Measurements from ENCODE around the gene TGM4. TPM values are rescaled to one million over a fixed set of nuclear protein-coding genes. Genes with fewer than 3 reads are reported as not detected.

TGM4 gene
- total RNA-seq, 1 donor from 2014 or later: not detected

DNA sequence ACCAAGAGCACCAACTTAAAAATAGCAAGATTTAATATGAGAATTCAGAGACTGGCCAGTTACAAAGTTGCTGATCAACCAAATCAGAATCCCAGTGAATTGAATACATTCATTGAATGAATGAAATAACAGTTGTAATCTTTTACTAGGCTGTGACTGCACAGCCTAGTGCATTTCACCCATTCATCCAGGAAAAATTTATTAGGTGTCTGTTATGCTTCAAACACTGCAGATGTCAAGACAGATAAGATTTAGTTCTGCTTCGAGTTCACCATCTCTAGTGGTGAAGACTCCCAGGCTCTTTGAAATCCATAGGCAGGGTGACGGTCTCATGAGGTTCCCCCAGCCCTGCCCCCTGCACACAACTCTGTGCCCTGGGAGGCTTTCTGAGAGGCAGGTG lies 28.9 kb downstream of the TGM4 start:
- TF ChIP-seq, protein P1, sequence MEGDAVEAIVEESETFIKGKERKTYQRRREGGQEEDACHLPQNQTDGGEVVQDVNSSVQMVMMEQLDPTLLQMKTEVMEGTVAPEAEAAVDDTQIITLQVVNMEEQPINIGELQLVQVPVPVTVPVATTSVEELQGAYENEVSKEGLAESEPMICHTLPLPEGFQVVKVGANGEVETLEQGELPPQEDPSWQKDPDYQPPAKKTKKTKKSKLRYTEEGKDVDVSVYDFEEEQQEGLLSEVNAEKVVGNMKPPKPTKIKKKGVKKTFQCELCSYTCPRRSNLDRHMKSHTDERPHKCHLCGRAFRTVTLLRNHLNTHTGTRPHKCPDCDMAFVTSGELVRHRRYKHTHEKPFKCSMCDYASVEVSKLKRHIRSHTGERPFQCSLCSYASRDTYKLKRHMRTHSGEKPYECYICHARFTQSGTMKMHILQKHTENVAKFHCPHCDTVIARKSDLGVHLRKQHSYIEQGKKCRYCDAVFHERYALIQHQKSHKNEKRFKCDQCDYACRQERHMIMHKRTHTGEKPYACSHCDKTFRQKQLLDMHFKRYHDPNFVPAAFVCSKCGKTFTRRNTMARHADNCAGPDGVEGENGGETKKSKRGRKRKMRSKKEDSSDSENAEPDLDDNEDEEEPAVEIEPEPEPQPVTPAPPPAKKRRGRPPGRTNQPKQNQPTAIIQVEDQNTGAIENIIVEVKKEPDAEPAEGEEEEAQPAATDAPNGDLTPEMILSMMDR (conservative IDR thresholded peaks at IDR 0.05; ENCODE audit: low read depth, low read length): no peak
- no peak overlapping the region for H3K4me3 ChIP-seq (ENCODE audit: low read depth, low read length)
- DNase-seq (ENCODE audit: low read depth): no peak

DNA sequence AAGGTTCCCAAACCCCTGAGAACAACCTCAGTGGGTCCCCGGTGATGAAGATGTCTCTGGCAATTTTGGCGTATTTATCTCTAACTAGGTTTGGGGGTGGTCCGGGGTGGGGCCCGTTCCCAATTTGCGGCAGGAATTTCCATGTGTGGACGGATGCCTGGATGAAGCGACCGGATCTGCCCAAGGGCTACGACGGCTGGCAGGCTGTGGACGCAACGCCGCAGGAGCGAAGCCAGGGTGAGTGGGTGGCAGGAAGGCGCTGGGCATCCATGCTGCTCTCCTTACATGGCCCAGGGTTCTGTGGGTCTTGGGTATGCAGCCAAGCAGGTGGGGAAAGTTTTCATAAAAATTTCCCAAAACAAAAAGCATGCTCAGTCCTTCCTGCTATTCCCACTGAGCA lies 29.3 kb downstream of the TGM4 start:
- TF ChIP-seq, protein P1 (conservative IDR thresholded peaks at IDR 0.05; ENCODE audit: low read depth, low read length): no peak
- H3K4me3 ChIP-seq (ENCODE audit: low read depth, low read length): no peak overlapping the region
- no peak for DNase-seq (ENCODE audit: low read depth)

DNA sequence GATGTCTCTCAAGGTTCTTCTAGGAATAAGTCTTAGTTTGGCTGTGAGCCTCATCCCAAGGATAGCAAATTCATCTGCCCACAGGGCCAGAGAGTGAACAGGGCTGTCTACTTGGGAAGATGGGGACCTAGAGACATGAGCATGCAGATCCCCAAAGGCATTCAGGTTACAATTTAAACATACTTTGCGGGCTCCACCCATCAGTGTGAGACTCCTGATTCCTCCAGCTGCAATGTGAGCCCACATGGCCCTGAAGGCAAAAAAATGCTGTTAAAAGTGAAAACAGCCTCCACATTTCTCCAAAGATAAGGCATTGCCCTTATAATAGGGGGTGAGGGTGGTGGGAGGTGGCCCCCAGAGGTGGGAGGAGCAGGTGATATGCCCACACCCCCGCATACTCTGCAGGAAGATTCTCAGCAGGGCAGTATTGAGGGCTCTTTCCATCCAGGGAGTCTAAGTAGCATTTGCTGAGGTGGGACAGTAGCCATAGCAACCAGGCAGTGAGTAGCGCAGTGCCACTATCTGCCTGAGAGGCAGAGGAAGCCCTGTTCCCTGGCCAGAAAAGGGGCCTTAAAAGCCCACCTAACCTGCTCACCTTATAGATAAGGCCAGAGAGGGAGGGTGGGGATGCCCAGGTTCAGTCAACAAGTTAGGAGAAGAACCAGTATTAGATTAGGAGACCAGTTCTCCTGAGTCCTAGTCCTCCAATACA lies 31.2 kb downstream of the TGM4 start:
- TF ChIP-seq, protein P1 (conservative IDR thresholded peaks at IDR 0.05; ENCODE audit: low read depth, low read length): no peak
- DNase-seq (ENCODE audit: low read depth): no peak
- H3K4me3 ChIP-seq (ENCODE audit: low read depth, low read length): no peak overlapping the region

DNA sequence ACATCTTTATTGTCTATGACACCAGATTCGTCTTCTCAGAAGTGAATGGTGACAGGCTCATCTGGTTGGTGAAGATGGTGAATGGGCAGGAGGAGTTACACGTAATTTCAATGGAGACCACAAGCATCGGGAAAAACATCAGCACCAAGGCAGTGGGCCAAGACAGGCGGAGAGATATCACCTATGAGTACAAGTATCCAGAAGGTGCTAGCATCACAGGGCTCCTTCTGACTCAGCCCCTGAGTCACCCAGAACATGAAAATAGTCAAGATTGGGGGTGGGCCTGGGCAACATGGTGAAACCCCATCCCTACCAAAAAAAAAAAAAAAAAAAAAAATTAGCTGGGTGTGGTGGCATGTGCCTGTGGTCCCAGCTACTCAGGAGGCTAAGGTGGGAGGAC lies 32.6 kb downstream of the TGM4 start:
- no peak for DNase-seq (ENCODE audit: low read depth)
- no peak overlapping the region for H3K4me3 ChIP-seq (ENCODE audit: low read depth, low read length)
- TF ChIP-seq, protein P1 (conservative IDR thresholded peaks at IDR 0.05; ENCODE audit: low read depth, low read length): no peak

DNA sequence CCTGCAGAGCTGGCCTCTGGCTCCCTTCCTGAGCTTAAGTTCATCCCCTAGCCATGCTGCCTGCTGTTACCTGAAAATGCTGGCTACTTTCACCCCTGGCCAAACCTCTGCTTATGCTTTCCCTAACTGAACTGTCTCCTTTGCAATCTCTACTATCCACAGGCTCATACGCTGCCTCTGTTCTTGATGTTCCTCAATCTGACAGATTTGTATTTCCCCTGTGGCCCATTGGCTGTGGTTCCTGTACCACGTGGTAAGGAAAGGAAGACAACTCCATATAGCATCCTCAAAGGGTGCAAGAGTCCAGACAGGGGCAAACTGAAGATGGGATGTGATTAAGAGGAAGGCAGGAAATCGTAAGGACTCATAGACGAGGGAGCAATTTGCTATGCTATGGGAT lies 33.2 kb downstream of the TGM4 start:
- TF ChIP-seq, protein P1 (conservative IDR thresholded peaks at IDR 0.05; ENCODE audit: low read depth, low read length): no peak
- DNase-seq (ENCODE audit: low read depth): no peak
- H3K4me3 ChIP-seq (ENCODE audit: low read depth, low read length): no peak overlapping the region

DNA sequence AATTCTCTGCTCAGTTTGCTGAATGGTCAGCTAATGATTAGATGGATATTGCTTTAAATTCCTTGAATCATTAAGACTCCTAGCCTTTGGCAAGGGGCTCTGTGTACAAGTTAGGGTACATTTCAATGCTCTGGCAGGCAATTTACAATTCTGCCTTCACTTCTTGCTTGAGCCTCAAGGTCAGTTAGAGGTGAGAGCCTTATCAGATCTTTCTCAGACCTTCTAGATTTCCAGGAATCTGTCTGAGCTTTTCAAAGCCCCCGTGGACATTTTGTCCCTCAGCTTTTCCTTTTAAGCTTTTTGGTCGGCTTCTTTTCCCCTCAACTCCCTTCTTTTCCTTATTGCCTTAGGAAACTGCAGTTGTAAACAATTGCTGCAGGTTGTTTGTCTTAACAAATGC lies 34.7 kb downstream of the TGM4 start:
- DNase-seq (ENCODE audit: low read depth): no peak
- no peak overlapping the region for H3K4me3 ChIP-seq (ENCODE audit: low read depth, low read length)
- TF ChIP-seq, protein P1 (conservative IDR thresholded peaks at IDR 0.05; ENCODE audit: low read depth, low read length): no peak

DNA sequence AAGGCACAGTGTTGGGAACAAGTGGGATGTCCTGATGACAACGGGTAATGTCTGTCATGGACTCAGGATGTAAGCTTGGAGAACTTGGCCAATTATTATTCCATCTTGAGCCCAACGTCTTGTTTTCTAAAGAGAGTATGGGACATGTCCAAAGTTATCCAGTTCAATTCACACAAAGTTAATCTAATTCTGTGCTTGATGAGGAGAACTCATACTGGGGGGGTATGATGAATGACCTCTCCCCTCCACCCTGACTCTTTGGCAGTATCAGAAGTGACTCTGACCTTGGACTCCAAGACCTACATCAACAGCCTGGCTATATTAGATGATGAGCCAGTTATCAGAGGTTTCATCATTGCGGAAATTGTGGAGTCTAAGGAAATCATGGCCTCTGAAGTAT lies 36.3 kb downstream of the TGM4 start:
- H3K4me3 ChIP-seq (ENCODE audit: low read depth, low read length): no peak overlapping the region
- TF ChIP-seq, protein P1 (conservative IDR thresholded peaks at IDR 0.05; ENCODE audit: low read depth, low read length): no peak
- DNase-seq (ENCODE audit: low read depth): no peak

Measured in epithelial cell of proximal tubule (primary cell).